Peyer's patch (tissue), 4 donors: ENCODE results near the gene RNF115.
"Not testable (repeated sequence)": the region's sequence is repeated elsewhere in the genome, so short reads cannot be mapped to it uniquely, and the experiment has no call there.

ENCODE experiments used
- POLR2A ChIP-seq, 2 donors: fragments of 450-650 bp; IDR thresholded peaks; one replicate each; pipeline ENCODE4 v1.5.1; 2017; ENCODE audit warnings: antibody characterized with exemption in 2 of 2, mild to moderate bottlenecking in 2 of 2, moderate library complexity in 2 of 2
- TF ChIP-seq, protein P1 (sequence below), 6 experiments: fragments of 450-650 bp in 4 of 6; fragments of 200-600 bp in 2 of 6; sonication (generic) in 1 of 6; IDR thresholded peaks; one replicate each; pipeline ENCODE4 v1.5.1; 2017 to 2019; ENCODE audit warnings: antibody characterized with exemption in 6 of 6, mild to moderate bottlenecking in 3 of 6, moderate library complexity in 1 of 6

DNA sequence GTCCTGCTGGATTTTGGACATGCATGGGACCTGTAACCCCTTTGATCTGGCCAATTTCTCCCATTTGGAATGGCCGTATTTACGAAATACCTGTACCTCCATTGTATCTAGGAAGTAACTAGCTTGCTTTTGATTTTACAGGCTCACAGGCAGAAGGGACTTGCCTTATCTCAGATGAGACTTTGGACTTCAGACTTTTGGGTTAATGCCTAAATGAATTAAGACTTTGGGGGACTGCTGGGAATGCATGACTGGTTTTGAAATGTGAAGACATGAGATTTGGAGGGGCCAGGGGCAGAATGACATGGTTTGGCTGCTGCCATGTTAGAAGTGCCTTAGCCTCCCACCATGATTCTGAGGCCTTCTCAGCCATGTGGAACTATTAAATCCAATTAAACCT, 61.9 kb downstream of the RNF115 start:
- TF ChIP-seq, protein P1, sequence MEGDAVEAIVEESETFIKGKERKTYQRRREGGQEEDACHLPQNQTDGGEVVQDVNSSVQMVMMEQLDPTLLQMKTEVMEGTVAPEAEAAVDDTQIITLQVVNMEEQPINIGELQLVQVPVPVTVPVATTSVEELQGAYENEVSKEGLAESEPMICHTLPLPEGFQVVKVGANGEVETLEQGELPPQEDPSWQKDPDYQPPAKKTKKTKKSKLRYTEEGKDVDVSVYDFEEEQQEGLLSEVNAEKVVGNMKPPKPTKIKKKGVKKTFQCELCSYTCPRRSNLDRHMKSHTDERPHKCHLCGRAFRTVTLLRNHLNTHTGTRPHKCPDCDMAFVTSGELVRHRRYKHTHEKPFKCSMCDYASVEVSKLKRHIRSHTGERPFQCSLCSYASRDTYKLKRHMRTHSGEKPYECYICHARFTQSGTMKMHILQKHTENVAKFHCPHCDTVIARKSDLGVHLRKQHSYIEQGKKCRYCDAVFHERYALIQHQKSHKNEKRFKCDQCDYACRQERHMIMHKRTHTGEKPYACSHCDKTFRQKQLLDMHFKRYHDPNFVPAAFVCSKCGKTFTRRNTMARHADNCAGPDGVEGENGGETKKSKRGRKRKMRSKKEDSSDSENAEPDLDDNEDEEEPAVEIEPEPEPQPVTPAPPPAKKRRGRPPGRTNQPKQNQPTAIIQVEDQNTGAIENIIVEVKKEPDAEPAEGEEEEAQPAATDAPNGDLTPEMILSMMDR (IDR thresholded peaks at IDR 0.05), result not testable (repeated sequence)
- not testable (repeated sequence) for TF ChIP-seq POLR2A (IDR thresholded peaks at IDR 0.05)
